ENCODE data around the gene SOBP.

DNA sequence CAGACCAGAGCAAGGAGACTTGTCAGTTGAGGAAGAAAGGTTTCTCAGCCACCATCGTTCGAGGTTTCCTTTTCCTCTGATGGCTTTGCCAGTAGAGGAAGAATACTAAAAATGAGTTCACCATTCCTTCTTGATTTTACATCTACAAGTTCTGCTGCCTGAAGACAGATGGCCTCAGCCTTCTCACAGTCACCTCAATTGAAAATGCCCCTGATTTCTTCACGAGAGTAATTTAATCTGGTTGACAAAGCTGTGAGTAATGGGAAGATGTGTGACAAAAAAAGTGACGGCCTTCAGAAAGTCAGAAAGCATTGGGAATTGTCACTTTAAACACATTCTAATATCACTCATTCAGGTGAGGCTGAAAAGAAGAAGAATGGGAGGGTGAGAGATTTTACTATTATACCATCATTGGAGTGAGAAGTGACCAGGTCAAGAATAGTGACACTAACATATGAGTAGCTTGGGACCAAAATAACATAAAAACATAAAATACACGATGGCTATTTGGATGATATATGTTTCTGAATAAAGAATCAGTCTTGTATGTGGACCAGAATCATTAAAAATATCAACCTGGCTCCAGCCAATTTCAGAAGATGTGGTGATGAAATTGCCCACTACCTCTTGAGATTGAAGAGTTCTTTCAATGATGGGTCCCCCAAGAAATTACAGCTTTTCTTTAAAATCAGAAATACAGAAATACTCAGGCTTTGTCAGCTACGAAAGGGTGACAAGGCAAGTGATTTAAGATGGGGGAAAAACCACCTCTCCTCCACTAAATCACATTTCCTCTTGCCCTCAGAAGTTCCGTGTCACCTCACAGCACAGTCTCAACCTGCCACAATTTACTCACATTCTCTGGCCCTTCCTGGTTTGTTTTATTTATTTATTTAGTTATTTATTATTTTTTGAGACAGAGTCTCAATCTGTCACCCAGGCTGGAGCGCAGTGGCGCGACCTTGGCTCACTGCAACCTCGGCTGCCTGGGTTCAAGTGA, 147.7 kb downstream of the SOBP start:
- TF ChIP-seq, protein P1, sequence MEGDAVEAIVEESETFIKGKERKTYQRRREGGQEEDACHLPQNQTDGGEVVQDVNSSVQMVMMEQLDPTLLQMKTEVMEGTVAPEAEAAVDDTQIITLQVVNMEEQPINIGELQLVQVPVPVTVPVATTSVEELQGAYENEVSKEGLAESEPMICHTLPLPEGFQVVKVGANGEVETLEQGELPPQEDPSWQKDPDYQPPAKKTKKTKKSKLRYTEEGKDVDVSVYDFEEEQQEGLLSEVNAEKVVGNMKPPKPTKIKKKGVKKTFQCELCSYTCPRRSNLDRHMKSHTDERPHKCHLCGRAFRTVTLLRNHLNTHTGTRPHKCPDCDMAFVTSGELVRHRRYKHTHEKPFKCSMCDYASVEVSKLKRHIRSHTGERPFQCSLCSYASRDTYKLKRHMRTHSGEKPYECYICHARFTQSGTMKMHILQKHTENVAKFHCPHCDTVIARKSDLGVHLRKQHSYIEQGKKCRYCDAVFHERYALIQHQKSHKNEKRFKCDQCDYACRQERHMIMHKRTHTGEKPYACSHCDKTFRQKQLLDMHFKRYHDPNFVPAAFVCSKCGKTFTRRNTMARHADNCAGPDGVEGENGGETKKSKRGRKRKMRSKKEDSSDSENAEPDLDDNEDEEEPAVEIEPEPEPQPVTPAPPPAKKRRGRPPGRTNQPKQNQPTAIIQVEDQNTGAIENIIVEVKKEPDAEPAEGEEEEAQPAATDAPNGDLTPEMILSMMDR (optimal IDR thresholded peaks at IDR 0.05 in 1 of 3, IDR thresholded peaks at IDR 0.05 in 1 of 3, conservative IDR thresholded peaks at IDR 0.05 in 1 of 3; ENCODE audit: extremely low read depth in 1 of 3, insufficient read depth in 2 of 3, low read length in 3 of 3): no peak
- TF ChIP-seq EZH2 (IDR thresholded peaks at IDR 0.05; ENCODE audit: low read length): no peak
